ENCODE results near the gene LRRC56. TPM values are rescaled to one million over a fixed set of nuclear protein-coding genes. Genes with fewer than 3 reads are reported as not detected.

Gene LRRC56
- total RNA-seq, 4 donors from 2014 or later, result 1.5 to 2.7 (median 1.8) TPM

DNA sequence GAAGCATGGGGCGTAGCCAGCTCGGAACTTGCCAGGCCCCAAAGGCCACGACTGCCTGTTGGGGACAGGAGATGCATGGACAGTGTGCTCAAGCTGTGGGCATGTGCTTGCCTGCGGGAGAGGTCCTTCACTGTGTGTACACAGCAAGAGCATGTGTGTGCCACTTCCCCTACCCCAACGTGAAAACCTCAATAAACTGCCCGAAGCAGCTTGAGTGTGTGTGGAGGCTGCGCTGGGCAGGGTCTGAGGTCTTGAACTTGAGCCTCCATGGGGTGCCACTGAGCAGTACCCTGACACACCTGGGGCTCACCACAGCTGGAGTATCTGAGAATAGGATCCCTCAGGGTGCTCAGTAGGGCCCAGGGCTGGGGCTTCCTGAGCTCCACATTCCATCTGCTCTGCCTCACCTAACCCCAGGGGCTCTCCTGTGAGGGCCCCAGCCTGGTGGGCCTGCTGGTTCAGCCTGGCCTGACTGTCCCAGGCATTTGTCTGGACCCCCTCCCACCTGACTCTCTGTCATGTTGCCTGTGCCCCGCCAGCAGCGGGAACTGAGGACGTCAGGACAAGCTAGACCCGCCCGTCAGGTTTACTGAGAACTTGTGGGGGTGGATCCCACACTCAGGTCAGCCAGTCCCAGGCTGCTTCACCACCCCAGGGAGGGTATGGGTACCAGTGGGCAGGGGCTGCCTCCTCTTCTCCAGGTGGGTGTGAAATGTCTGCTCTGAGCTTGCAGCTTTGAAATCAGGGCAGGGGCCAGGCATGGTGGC lies 26.7 kb downstream of the LRRC56 start:
- 50 to 60% methylated on average over 10 to 11 of the region's 12 CpGs for WGBS, 2 donors
- DNase-seq (ENCODE audit: low spot score in 2 of 2), result no peak
- intact Hi-C loops (cut with DNase I; ENCODE audit: low total_unique reads), result no loop called here
- H3K4me3 ChIP-seq (ENCODE audit: low read depth, poor library complexity, severe bottlenecking), result no peak overlapping the region
- TF ChIP-seq POLR2A (IDR thresholded peaks at IDR 0.05) (no peak), CTCF (IDR thresholded peaks at IDR 0.05) (no peak)

GRCh38 chr11:565921-566509 lies 28.7 kb downstream of the LRRC56 start:
- whole genome bisulfite sequencing, 2 donors, result 72 to 76% methylated on average over 11 to 12 of the region's 12 CpGs
- H3K4me3 ChIP-seq (ENCODE audit: low read depth, poor library complexity, severe bottlenecking), result no peak overlapping the region
- no peak for TF ChIP-seq POLR2A (IDR thresholded peaks at IDR 0.05)
- no peak for TF ChIP-seq CTCF (IDR thresholded peaks at IDR 0.05)
- intact Hi-C loops (cut with DNase I; ENCODE audit: low total_unique reads), result no loop called here
- no peak for DNase-seq (ENCODE audit: low spot score in 2 of 2)

DNA sequence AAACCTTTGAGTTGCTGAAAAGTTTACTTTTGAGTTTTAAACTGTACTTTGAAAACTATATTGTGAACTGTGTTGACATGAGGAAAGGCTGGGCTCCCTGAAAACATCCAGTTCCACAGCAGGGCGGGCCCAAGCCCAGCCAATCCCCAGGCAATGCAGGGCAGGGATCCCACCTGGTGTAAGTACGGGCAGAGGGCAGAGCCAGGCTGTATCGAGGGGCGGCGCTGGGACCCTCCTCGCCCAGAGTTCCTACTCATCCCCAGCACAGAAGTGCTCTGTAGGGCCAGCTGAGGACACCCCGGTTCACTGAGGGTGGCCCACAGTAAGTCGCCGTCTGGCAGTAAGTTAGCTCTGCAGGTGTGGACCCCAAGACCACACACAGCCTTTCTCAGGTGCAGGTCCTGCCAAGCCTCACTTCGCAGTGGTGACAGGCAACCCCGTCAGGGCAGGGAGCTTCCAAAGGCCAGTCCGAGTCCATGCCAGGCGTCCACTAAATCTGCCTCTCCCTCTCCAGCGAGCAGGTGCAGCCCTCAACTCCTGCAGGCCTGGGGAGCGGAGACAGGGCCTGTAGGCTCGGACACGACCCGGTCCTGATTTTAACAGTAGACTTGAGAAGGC lies 29.8 kb downstream of the LRRC56 start:
- no peak for TF ChIP-seq POLR2A (IDR thresholded peaks at IDR 0.05)
- TF ChIP-seq CTCF (IDR thresholded peaks at IDR 0.05), result no peak
- no peak for DNase-seq (ENCODE audit: low spot score in 2 of 2)
- H3K4me3 ChIP-seq (ENCODE audit: low read depth, poor library complexity, severe bottlenecking), result no peak overlapping the region
- 81 to 87% methylated on average over 7 to 18 of the region's 18 CpGs for WGBS, 2 donors
- intact Hi-C loops (cut with DNase I; ENCODE audit: low total_unique reads), result no loop called here

GRCh38 chr11:567629-568292 lies 30.4 kb downstream of the LRRC56 start:
- TF ChIP-seq POLR2A (IDR thresholded peaks at IDR 0.05) (no peak), CTCF (IDR thresholded peaks at IDR 0.05) (no peak)
- DNase-seq (ENCODE audit: low spot score in 2 of 2), result no peak
- intact Hi-C loops (cut with DNase I; ENCODE audit: low total_unique reads), result no loop called here
- 26 to 54% methylated on average over 9 to 26 of the region's 41 CpGs for WGBS, 2 donors
- peak overlapping the region; percentile 37 for H3K4me3 ChIP-seq (ENCODE audit: low read depth, poor library complexity, severe bottlenecking)

DNA sequence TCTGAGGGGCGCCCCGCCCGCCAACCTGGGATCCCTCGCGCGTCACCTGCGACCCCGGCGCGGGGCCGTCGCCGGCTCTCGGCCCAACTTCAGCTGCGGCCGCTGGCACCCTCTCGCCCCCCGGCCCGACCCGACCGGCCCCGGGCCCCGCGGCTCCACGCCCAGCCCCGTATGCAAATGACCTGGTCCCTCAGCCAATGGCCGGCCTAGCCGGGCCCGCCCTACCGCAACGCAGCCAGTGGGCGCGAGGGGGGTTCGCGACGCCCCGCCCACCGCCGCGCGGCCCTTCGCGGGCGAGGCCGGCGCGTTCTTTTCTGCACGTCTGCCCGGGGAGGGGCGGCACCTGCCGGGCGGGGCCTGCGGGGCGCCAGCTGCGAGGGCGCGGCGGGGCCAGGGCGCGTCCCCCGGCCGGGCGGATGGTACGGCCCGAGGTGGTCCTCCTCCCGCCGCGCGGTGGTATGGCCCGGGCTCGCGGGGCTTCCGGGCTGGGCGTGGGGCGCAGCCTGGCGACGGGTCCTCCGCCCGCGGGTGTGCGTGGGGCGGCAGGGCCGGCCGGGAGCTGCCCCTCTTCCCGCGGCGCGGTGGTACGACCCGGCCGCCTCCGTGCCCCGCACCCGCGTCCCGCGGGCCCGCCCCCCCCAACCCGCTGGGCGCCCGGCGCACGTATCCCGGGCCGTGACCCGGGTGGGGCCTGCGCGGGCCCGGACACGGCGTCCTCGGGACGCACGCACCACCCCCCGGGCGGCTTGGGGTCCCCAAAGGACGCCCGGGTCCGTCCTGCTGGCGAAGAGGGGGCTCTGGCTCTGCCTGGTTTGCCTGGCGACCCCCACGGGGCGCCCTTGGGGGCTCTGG lies 31.2 kb downstream of the LRRC56 start:
- peak; percentile 90 to 98 for DNase-seq (ENCODE audit: low spot score in 2 of 2)
- intact Hi-C loops (cut with DNase I; ENCODE audit: low total_unique reads), result no loop called here
- peak overlapping the region; percentile 68 for H3K4me3 ChIP-seq (ENCODE audit: low read depth, poor library complexity, severe bottlenecking)
- TF ChIP-seq POLR2A (IDR thresholded peaks at IDR 0.05), result peak in 1 of 2 donors; percentile 8
- no peak for TF ChIP-seq CTCF (IDR thresholded peaks at IDR 0.05)
- WGBS, 2 donors, result 1 to 2% methylated on average over 23 to 48 of the region's 123 CpGs

Measured in lower leg skin (tissue), 4 donors.